Measurements from ENCODE around the gene DEPDC5.

GRCh38 chr22:31742682-31743081 lies 11.1 kb upstream of the DEPDC5 start:
- TF ChIP-seq POLR2AphosphoS5 (IDR thresholded peaks at IDR 0.05; ENCODE audit: low read depth, low read length) (no peak), POLR2A (IDR thresholded peaks at IDR 0.05; ENCODE audit: low read depth, low read length) (no peak), TAF1 (IDR thresholded peaks at IDR 0.05; ENCODE audit: borderline replicate concordance, low read depth, low read length) (no peak)
